OCI-LY1 (cell line): ENCODE data around the gene SH3TC2.

Experiments
- CTCF ChIP-seq: fragments of 200-600 bp; sonication (generic), shearing (Covaris generic); IDR thresholded peaks from 2 replicates; pipeline ENCODE4 v1.5.1; 2017; ENCODE audit warnings: mild to moderate bottlenecking, antibody characterized with exemption, low read length, moderate library complexity, mixed read lengths
- EZH2 ChIP-seq: fragments of 200-600 bp; sonication (generic), shearing (Covaris generic); IDR thresholded peaks from 2 replicates; pipeline ENCODE4 v1.8.0; 2017; ENCODE audit warnings: borderline replicate concordance, mixed run types, mild to moderate bottlenecking, antibody characterized with exemption, low read length, moderate library complexity, mixed read lengths

DNA sequence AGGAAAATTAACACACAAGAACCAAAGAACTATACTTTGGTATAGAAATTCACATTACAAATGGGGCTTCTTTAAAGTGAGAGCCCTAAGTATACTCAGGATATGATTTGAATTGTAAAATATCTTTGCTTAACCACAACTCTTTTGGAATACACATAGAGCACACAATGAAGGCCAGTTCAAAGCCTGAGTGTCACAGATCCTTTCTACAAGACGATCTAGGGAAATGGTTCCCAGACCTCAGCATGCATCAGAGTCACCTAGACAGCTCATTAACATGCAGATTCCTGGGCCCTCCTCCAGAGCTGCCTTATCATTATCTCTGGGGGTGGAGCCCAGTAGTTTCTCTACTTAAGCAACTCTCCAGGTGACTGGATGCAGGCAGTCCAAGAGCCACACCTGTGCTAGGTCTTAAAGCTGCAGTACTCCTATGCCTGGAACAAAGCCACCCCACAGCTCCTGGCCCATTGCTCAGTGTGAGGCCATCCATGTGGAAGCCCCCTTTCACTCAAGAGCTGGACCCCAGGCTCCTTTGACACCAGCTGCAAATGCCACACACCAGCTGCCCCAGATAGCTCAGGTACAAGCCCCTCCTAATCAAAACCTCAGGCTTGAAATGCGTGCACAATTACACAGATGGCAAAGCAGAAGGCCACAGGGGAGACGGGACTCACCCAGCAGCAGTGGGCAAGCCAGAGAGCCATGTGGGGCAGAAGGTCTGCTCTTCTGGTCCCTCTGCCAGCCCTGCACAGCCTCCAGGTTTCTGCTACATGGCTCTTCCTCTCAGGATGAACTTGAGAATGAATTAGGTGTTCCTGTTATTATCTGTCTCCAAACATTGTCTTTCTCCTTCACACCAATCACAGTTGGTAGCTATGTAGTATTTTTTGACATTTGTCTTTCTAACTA is 106.1 kb downstream of the SH3TC2 start:
- TF ChIP-seq CTCF (no peak), EZH2 (no peak)
